Measurements from ENCODE around the gene UBE2S. TPM values are rescaled to one million over a fixed set of nuclear protein-coding genes. Genes with fewer than 3 reads are reported as not detected.
"Not testable (repeated sequence)": the region's sequence is repeated elsewhere in the genome, so short reads cannot be mapped to it uniquely, and the experiment has no call there.

The UBE2S gene
- total RNA-seq, 8 experiments from 2014 or later: 21.5 to 86.6 (median 37.8) TPM

DNA sequence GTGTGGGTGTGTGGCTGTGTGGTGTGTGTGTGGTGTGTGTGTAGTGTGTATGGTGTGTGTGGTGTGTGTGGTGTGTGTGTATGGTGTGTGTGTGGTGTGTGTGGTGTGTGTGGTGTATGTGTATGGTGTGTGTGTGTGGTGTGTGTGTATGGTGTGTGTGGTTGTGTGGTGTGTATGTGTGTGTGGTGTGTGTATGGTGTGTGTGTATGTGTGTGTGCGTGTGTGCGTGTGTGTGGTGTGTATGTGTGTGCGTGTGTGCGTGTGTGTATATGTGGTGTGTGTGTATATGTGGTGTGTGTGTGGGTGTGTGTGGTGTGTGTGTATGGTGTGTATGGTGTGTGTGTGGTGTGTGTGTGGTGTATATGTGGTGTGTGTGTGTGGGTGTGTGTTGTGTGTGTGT, 27.4 kb upstream of the UBE2S start:
- no peak for ATAC-seq (replicated peaks in 6 of 8)
- in situ Hi-C loops (cut with MboI; ENCODE audit: low pct_unique_long_range_greater_than_20kb in 2 of 9, low sequenced_read_pairs in 9 of 9, unreplicated experiment in 9 of 9): loop anchor here in 1 of 9 experiments (25.0 kb wide), 1 partner anchor 298 kb away; the partner anchor contains the start of gene TNNT1
- peaks cover 0 to under 1% of the 10 kb centered on the region in 2 donors for H3K4me1 ChIP-seq (replicated peaks in 1 of 2)
- no peak overlapping the region for H3K4me3 ChIP-seq
- no peak overlapping the region for H3K27ac ChIP-seq
- 60 to 100% (median 80%) methylated on average over 1 to 3 of the region's 4 CpGs; no CpG with 5 or more reads in 7 of the 10 experiments for WGBS, 10 experiments

- no peak for ATAC-seq (replicated peaks in 6 of 8)
- in situ Hi-C loops (cut with MboI; ENCODE audit: low pct_unique_long_range_greater_than_20kb in 2 of 9, low sequenced_read_pairs in 9 of 9, unreplicated experiment in 9 of 9): loop anchor here in 1 of 9 experiments (25.0 kb wide), 1 partner anchor 297 kb away; the partner anchor contains the start of gene TNNT1
- H3K4me3 ChIP-seq: no peak overlapping the region
Measured at GRCh38 chr19:55434356-55434919, 26.9 kb upstream of the UBE2S start.

GRCh38 chr19:55433292-55433691, 25.7 kb upstream of the UBE2S start:
- H3K4me3 ChIP-seq: no peak overlapping the region
- in situ Hi-C loops (cut with MboI; ENCODE audit: low pct_unique_long_range_greater_than_20kb in 2 of 9, low sequenced_read_pairs in 9 of 9, unreplicated experiment in 9 of 9): loop anchor here in 1 of 9 experiments (25.0 kb wide), 1 partner anchor 296 kb away; the partner anchor contains the start of gene TNNT1
- 20% methylated on average over 4 of the region's 48 CpGs; no CpG with 5 or more reads in 9 of the 10 experiments for WGBS, 10 experiments

More at GRCh38 chr19:55434356-55434919, 26.9 kb upstream of the UBE2S start:
- Histone ChIP-seq H3K4me1 (replicated peaks in 1 of 2) (no peaks in the 10 kb centered on the region), H3K27ac (no peak overlapping the region)
- 71% methylated on average over 1 of the region's 4 CpGs; no CpG with 5 or more reads in 9 of the 10 experiments for WGBS, 10 experiments

DNA sequence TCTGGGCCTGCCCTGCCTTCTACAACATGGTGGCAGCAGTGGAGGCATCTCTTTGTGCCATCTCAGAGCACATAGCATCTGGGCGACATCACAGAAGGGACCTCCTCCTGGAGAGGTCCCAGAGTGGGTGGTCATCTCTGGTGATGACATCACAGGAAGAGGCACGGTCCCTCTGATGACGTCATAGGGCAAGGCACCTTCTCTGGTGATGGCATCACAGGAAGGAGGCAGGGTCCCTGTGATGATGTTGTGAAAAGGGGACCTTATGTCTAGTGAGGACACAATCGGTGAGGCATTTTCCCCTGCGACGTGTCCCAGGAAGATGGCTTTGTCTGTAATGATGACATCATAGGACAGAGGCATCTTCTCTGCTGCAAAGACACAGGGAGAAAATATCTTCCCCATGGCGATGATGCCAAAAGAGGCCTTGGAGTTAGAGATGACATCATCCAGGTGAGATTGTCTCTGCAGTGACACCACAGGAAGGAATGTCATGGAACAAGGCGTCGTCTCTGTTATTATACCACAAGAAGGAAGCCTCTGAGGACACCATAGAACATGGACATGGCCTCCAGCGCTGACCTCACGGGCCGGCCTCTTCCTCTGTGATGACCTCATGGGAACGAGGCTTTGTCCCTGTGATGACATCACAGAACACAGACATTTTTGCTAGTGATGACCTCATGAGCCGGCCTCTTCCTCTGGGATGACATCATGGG, 24.8 kb upstream of the UBE2S start:
- in situ Hi-C loops (cut with MboI; ENCODE audit: low pct_unique_long_range_greater_than_20kb in 2 of 9, low sequenced_read_pairs in 9 of 9, unreplicated experiment in 9 of 9): loop anchor here in 1 of 9 experiments (25.0 kb wide), 1 partner anchor 295 kb away; the partner anchor contains the start of gene TNNT1
- Histone ChIP-seq H3K4me3 (no peak overlapping the region), H3K27ac (no peak overlapping the region), H3K4me1 (replicated peaks in 1 of 2) (peaks cover 0 to 12% of the 10 kb centered on the region in 2 donors)
- WGBS, 10 experiments: 57 to 87% (median 80%) methylated on average over 2 to 9 of the region's 14 CpGs; no CpG with 5 or more reads in 1 of the 10 experiments
- peak in 3 of 8 experiments; percentile 35 to 66 (median 47) for ATAC-seq (replicated peaks in 6 of 8)

More at GRCh38 chr19:55433292-55433691, 25.7 kb upstream of the UBE2S start:
- ATAC-seq (replicated peaks in 6 of 8): peak in 3 of 8 experiments; percentile 7 to 25 (median 23)
- Histone ChIP-seq H3K27ac (no peak overlapping the region), H3K4me1 (replicated peaks in 1 of 2) (peaks cover 0 to 10% of the 10 kb centered on the region in 2 donors)

DNA sequence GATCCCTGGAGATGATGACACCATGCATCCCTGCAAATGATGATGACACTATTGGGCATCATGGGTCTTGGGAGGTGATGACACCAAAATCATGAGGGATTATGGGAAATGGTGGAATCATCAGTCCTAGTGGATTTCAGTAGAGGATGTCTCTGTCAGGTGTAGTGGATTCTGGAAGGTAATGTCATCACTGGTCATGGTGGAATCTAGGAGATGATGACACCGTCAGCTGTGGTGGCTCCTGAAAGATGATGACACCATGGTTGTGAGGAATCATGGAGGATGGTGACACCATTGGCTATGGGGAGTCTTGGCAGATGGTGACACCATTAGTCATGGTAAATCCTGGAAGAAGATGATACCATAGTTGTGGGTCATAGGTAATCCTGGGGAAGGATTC, 23.6 kb upstream of the UBE2S start:
- in situ Hi-C loops (cut with MboI; ENCODE audit: low pct_unique_long_range_greater_than_20kb in 2 of 9, low sequenced_read_pairs in 9 of 9, unreplicated experiment in 9 of 9): loop anchor here in 1 of 9 experiments (25.0 kb wide), 1 partner anchor 294 kb away; the partner anchor contains the start of gene TNNT1
- Histone ChIP-seq H3K27ac (no peak overlapping the region), H3K4me3 (no peak overlapping the region), H3K4me1 (replicated peaks in 1 of 2) (peaks cover 0 to 12% of the 10 kb centered on the region in 2 donors)
- no peak for ATAC-seq (replicated peaks in 6 of 8)
- 89 to 100% (median 100%) methylated on average over 1 of the region's 1 CpG; no CpG with 5 or more reads in 7 of the 10 experiments for WGBS, 10 experiments

DNA sequence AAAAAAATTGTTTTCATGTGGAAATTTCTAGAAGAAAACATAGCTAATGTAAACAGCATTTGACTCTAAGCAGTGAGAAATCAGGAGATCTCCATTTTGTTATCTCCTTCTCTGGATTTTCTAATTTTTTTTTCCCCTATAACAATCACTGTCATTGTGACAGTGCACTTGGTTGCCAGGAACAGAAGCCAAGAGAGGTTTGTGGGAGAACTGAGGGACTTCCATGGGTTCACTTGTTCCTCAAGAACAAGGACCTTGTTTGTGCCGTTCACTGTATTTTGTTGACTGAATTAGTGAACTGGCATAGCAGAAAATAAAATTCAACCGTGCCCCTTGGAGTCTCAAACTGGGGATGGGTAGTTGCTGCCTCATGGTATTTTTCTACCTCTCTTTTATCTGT, 18.5 kb upstream of the UBE2S start:
- Histone ChIP-seq H3K4me1 (replicated peaks in 1 of 2) (peaks cover 0 to 12% of the 10 kb centered on the region in 2 donors), H3K27ac (no peak overlapping the region), H3K4me3 (no peak overlapping the region)
- WGBS, 10 experiments: 21 to 61% (median 56%) methylated on average over 1 to 2 of the region's 2 CpGs; no CpG with 5 or more reads in 1 of the 10 experiments
- ATAC-seq (replicated peaks in 6 of 8): no peak
- in situ Hi-C loops (cut with MboI; ENCODE audit: low pct_unique_long_range_greater_than_20kb in 2 of 9, low sequenced_read_pairs in 9 of 9, unreplicated experiment in 9 of 9): loop anchor here in 1 of 9 experiments (25.0 kb wide), 1 partner anchor 289 kb away; the partner anchor contains the start of gene TNNT1

GRCh38 chr19:55424518-55424917, 16.9 kb upstream of the UBE2S start:
- in situ Hi-C loops (cut with MboI; ENCODE audit: low pct_unique_long_range_greater_than_20kb in 2 of 9, low sequenced_read_pairs in 9 of 9, unreplicated experiment in 9 of 9): loop anchor here in 5 of 9 experiments (25.0 kb wide), 1 partner anchor 287 kb away; the partner anchor contains the start of gene TNNT1 (in 5 of the 5)
- Histone ChIP-seq H3K27ac (no peak overlapping the region), H3K4me3 (no peak overlapping the region), H3K4me1 (replicated peaks in 1 of 2) (peaks cover 0 to 12% of the 10 kb centered on the region in 2 donors)
- no peak for ATAC-seq (replicated peaks in 6 of 8)
- 6 to 100% (median 87%) methylated on average over 1 to 3 of the region's 3 CpGs; no CpG with 5 or more reads in 6 of the 10 experiments for WGBS, 10 experiments

GRCh38 chr19:55423225-55424005, 15.8 kb upstream of the UBE2S start:
- H3K27ac ChIP-seq: no peak overlapping the region
- in situ Hi-C loops (cut with MboI; ENCODE audit: low pct_unique_long_range_greater_than_20kb in 2 of 9, low sequenced_read_pairs in 9 of 9, unreplicated experiment in 9 of 9): loop anchor here in 5 of 9 experiments (25.0 kb wide), 1 partner anchor 286 kb away; the partner anchor contains the start of gene TNNT1 (in 5 of the 5)
- no peak overlapping the region for H3K4me3 ChIP-seq
- H3K4me1 ChIP-seq (replicated peaks in 1 of 2): peaks cover 0 to 3% of the 10 kb centered on the region in 2 donors
- peak in 2 of 8 experiments; percentile 33 to 51 for ATAC-seq (replicated peaks in 6 of 8)
- 7 to 69% (median 31%) methylated on average over 1 to 13 of the region's 13 CpGs for WGBS, 10 experiments

- not testable (repeated sequence) for H3K27ac ChIP-seq; H3K4me3 ChIP-seq; ATAC-seq (replicated peaks in 6 of 8); H3K4me1 ChIP-seq (replicated peaks in 1 of 2)
- WGBS, 10 experiments: 24 to 100% (median 78%) methylated on average over 1 to 4 of the region's 4 CpGs; no CpG with 5 or more reads in 4 of the 10 experiments
- in situ Hi-C loops (cut with MboI; ENCODE audit: low pct_unique_long_range_greater_than_20kb in 2 of 9, low sequenced_read_pairs in 9 of 9, unreplicated experiment in 9 of 9): loop anchor here in 5 of 9 experiments (25.0 kb wide), 1 partner anchor 284 kb away; the partner anchor contains the start of gene TNNT1 (in 5 of the 5)
Measured at GRCh38 chr19:55421281-55421680, 13.7 kb upstream of the UBE2S start.

DNA sequence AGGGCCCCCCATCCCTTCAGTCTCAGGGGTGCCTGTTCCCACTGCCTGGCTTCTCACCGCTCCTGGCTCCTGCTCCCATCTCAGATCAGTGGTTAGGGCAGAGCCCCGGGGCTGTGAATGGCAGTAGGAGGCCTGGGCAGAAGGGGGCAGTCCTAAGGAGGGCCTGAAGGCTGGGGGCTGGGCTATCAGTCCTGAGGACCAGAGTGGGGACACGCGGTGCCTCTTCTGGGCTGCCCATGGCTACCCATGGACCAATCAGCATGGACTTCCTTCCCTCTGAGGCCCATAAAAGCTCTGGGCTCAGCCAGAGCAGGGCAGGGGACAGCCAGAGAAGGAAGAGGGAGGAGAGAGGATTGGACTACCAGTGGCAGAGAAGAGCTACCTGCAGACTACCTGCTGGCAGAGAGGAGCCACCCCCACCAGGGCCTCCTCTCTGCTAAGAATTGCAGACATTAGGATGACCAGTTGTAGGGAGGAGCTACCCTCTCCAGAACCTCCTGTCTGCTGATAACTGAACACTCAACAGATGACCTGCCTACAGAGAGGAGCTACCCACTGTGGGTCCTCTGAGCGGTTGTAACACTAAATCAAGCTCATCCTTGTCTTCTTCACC, 12.1 kb upstream of the UBE2S start:
- Histone ChIP-seq H3K4me1 (replicated peaks in 1 of 2) (no peaks in the 10 kb centered on the region), H3K27ac (no peak overlapping the region), H3K4me3 (no peak overlapping the region)
- peak in 6 of 8 experiments; percentile 10 to 63 (median 24) for ATAC-seq (replicated peaks in 6 of 8)
- in situ Hi-C loops (cut with MboI; ENCODE audit: low pct_unique_long_range_greater_than_20kb in 2 of 9, low sequenced_read_pairs in 9 of 9, unreplicated experiment in 9 of 9): loop anchor here in 5 of 9 experiments (25.0 kb wide), 1 partner anchor 282 kb away; the partner anchor contains the start of gene TNNT1 (in 5 of the 5)
- WGBS, 10 experiments: 8 to 80% (median 60%) methylated on average over 1 to 2 of the region's 5 CpGs; no CpG with 5 or more reads in 5 of the 10 experiments

DNA sequence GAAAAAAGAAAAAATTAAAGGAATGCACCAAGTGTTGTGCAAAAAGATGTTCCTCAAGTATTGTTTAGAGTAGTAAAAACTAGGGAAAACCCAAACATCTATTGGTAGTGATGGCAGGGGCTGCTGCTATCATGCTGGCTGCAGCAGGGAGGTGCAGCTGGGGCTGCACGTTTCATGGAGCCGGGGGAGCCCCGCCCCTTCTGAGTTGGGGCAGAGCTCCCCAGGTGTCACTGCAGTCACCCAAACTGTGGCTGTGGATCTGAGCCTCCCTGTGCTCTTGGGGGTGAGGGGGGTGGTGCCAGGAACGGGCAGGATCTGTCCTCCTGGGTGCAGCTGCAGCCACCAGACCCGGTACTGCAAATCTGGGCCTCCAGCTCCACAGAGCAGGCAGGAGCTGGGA, 11.5 kb upstream of the UBE2S start:
- WGBS, 10 experiments: 11 to 81% (median 38%) methylated on average over 1 to 4 of the region's 5 CpGs; no CpG with 5 or more reads in 3 of the 10 experiments
- no peak overlapping the region for H3K27ac ChIP-seq
- ATAC-seq (replicated peaks in 6 of 8): no peak

More for the DNA sequence above, 11.5 kb upstream of the UBE2S start:
- Histone ChIP-seq H3K4me1 (replicated peaks in 1 of 2) (no peaks in the 10 kb centered on the region), H3K4me3 (no peak overlapping the region)
- in situ Hi-C loops (cut with MboI; ENCODE audit: low pct_unique_long_range_greater_than_20kb in 2 of 9, low sequenced_read_pairs in 9 of 9, unreplicated experiment in 9 of 9): loop anchor here in 5 of 9 experiments (25.0 kb wide), 1 partner anchor 282 kb away; the partner anchor contains the start of gene TNNT1 (in 5 of the 5)
